GM18508 (cell line): ENCODE results near the gene SARS1.
"Not testable (repeated sequence)": the region's sequence is repeated elsewhere in the genome, so short reads cannot be mapped to it uniquely, and the experiment has no call there.

Source experiments
- ATAC-seq: cut with Tn5 transposase; IDR thresholded peaks from one replicate; pipeline ENCODE4 v1.9.1; 2021; ENCODE audit warnings: moderate number of reproducible peaks; ENCODE audit not compliant: insufficient read depth, unreplicated experiment

Gene SARS1

DNA sequence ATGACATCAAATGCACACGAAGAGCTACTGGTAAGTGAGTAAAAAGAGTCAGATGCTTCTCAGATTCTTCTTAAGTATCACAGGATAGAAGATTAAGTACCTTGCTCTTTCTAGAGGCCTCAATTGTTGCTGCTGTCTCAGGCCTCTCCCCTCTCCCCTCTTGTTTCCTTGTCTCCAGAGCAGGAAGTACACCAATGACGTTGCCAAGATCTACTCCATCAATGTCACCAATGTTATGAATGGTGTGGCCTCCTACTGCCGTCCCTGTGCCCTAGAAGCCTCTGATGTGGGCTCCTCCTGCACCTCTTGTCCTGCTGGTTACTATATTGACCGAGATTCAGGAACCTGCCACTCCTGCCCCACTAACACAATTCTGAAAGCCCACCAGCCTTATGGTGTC, 21.3 kb upstream of the SARS1 start:
- no peak for ATAC-seq

DNA sequence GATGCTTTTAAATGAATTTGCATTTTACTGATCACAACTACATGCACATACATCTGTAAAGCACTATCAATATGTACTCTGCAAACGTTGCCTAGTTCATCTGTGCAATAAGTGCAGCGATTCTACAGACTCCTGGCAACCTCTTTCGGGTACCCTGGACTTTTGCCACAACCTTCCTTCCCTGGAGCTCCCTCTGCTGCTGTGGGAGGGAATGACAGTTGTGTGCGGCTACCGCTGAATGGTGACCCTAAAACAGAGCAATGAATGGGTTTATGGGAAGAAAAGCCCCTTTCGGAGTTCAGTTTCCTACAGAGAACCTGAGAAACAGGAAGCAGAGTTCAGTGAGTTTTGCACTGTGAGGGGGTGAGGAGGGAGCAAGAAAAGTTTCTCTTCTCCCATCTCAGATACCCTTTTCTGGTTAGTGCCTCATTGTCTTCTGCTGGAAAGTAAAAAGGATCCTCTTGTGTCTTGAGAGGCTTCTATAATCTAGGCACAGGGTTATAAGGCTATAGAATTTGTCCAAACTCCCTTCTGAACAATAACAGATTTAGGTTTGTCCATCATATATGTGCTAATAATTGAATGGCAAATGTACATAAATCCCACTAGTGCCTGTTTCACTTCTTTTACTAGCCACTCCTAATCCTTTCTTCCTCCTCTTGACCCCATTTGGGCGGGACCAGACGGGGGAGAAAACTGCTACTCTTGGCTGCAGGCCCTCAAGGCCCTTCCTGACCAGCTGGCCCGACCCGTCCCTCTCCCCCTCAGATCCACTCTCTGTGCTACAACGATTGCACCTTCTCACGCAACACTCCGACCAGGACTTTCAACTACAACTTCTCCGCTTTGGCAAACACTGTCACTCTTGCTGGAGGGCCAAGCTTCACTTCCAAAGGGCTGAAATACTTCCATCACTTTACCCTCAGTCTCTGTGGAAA, 19.8 kb upstream of the SARS1 start:
- no peak for ATAC-seq

- no peak for ATAC-seq
These were observed 16.3 kb upstream of the SARS1 start for GRCh38 chr1:109197158-109198042.

DNA sequence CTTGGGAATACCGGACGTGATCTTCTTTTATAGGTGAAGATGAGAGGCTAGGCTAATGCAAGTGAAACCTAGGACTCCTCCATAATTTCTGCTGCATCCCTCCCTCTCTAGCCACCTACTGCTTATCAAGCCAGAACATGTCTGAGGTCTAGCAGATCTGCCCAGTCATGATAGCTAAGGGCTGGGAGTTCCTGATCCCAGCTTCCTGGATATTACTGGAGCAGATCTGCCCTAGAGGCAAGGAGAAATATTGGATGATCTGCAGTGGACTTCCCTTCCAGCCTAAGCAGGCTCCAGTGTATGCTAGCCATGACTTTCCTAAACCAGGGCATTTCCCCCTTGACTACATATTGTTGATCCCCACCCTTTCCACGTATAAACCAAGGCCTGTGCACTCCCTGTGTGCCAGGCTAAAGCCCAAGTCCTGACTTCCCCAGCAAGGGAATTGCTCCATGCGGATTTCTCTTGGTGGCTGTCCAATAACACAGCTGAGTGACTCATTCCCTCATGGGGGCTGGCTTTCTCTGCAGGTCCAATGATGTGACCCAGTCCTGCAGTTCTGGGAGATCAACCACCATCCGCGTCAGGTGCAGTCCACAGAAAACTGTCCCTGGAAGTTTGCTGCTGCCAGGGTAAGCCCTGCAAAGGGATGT, 15.5 kb upstream of the SARS1 start:
- no peak for ATAC-seq

GRCh38 chr1:109198745-109199144, 15.0 kb upstream of the SARS1 start:
- no peak for ATAC-seq

GRCh38 chr1:109199710-109200109, 14.0 kb upstream of the SARS1 start:
- ATAC-seq = no peak

GRCh38 chr1:109201123-109201703, 12.5 kb upstream of the SARS1 start:
- ATAC-seq = no peak

GRCh38 chr1:109204484-109204883, 9.2 kb upstream of the SARS1 start:
- no peak for ATAC-seq

DNA sequence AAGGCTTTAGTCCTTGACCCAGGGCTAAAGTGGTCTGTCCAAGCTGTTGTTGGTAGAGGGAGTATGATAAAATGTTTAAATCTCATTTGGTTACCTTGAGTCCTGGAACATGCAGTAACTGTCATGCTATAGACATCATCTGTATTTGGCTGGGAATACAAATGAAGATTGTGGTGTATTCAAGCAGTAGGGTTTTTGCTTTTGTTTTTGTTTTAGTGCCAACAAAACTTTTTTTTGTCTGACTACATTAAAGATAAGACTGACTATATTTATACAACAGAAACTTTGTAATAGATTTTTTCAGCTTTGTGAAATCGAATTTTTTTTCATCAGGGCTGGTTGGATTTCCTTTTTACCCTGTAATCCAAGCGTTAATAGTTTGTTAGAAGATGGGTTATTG, 7.4 kb upstream of the SARS1 start:
- no peak for ATAC-seq

DNA sequence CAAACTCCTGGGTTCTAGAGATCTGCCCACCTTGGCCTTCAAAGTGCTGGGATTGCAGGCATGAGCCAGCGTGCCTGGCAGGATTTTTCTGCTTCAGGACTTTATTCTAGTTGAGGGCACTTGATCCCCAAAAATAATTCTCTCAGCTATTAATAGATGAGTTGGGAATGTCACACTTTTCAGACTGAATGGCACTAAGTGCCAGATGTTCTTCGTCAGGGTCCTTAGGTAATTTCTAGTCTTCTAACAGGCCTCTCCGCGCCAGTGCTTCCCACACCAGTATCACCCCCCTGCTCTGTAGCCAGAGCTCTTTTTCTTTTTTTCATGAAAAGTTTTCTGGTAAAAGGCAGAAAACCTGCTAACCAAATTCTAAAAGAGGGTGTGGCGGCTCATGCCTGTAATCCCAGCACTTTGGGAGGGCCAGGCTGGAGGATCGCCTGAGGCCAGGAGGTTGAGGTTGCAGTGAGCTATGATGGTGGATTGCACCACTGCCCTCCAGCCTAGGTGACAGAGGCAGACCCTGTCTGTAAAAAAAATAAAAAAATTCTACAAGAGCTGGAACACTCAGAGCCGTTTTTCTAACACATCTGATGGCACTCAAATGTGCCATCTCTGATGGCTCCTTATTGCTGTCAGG, 6.1 kb upstream of the SARS1 start:
- ATAC-seq = no peak

- ATAC-seq = no peak
These were observed 5.3 kb upstream of the SARS1 start for GRCh38 chr1:109208394-109208793.

- ATAC-seq = no peak
These were observed 4.8 kb upstream of the SARS1 start for GRCh38 chr1:109208836-109209463.

DNA sequence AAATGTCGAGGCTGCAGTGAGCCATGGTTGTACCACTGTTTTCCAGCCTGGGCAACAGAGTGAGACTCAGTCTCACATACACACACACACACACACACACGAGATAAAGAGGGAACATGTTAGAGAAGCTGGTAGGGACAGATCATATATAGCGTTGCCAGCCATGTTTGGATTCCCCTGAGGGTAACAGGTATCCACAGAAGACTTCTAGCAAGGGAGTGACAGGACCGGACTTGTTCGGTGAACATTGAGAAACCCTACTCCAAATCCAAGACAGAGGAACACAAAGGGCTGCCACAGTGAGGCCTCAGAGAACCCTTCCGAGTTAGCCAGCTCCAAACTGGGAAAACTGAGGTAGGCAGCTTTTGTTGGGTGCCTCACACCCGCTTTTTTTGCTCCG, 3.7 kb upstream of the SARS1 start:
- no peak for ATAC-seq

DNA sequence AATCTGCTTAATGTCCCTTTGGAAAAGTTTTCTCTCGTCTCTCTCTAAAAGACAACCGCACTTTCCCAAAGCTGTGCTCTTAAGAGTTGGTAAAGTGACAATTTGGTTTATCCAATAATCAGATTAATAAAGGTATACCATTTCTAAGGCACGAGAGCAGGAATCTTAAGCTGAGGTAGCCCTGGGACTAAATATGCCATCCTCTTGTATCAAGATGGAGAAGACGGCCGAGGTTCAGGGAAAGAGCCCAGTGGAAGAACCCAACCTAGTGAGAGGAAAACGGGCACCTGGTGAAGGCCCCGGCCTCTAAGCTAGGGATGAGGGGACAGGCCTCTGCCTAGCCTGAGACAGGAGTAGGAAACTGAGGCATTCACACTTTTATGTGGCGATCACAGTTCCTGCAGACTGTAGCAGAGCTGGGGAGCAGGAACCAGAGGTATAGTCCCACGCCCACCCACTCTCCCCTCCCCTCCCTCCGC, 334 bp upstream of the SARS1 start:
- ATAC-seq = no peak

DNA sequence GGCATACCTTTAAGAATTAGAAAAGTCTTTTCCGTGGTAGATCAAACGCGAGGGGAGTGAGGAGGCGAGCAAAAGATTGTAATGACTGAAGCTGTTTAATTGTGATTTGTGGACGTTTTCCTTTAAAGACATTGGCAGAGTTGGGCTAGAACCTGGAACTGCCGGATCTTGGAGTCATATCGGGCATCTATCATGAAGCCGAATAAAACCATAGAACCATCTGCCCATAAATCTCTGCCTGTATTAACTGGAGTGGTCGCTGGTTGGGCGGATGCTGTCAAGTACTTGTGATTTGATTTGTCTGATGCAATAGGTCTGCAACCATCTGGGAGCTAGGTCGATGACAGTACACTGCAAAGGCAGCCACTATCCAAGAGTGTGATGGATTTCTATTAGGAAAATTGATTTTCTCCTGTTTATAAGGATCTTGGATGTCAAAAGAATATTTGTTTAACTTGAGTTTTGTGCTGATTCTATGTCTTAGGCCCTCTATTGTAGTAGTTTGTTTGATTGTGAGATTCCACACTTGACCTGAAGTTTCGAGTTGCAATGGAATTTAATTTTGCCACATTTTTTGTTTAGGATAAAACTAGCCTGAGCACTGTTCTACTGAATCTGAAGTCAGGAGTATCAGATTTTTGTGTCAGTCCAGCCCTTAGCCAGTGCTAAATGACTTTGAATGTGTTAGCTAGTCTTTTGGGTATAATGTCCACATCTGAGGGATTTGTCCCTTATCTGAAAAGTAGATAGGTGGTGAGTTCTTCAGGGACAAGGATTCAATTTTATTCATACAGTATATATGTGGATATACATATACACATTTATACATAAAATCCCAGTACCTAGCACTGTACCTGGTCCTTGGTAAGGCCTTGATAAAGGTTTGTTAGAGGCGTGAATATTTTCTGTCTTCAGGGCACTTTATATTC, 1.2 kb downstream of the SARS1 start:
- no peak for ATAC-seq

DNA sequence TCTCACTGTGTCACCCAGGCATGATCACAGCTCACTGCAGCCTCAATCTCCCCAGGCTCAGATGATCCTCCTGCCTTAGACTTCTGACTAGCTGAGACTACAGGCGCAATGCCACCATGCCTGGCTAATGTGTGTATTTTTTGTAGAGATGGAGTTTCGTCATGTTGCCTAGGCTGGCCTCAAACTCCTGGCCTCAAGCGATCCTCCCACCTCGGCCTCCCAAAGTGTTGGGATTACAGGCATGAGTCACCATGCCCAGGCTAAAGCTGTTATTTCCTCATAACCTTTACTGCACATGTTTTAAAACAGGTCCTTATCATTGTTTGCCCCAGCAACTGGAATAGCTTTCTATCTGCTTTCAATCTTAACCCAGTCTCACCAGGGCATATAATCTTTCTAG, 2.9 kb downstream of the SARS1 start:
- no peak for ATAC-seq

DNA sequence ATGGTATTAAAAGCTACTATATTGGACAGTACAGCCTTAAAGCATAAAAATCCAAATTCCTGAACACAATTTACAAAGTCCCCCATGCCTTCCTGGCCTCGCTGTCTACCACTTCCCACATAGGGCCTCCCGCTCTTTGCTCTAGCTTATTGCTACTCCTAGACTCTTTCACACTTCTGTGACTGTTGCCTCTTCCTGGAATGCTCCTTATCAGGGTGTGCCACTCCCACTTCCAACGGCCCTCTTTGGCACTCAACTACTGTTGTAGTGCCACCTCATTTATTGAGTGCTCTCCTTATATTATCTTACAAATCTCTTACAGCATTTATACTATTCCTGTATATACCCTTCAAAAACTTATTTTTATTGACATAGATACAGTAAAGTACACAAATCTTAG, 4.8 kb downstream of the SARS1 start:
- ATAC-seq = no peak

- ATAC-seq = not testable (repeated sequence)
These were observed 7.5 kb downstream of the SARS1 start for GRCh38 chr1:109221201-109221600.
